A549 (cell line): ENCODE data around the gene ZNF398. TPM values are rescaled to one million over a fixed set of nuclear protein-coding genes. Genes with fewer than 3 reads are reported as not detected.

Experiments used
- ATAC-seq, 2 experiments: fragments of 200-7000 bp in 1 of 2; fragments of >200 bp in 1 of 2; cut with Nextera tagmentation in 1 of 2; cut with Tn5 transposase in 1 of 2; 3 replicates each; pipeline versions ENCODE4 v1.8.0 to v1.9.1; 2018 to 2020; ENCODE audit warnings: mild to moderate bottlenecking in 1 of 2, moderate library complexity in 1 of 2
- CTCF ChIA-PET: fragments of 300-600 bp; sonication (Branson Sonifier 250); formaldehyde crosslinking; extraction: SDS; loops from one replicate; lab custom pipeline; 2021; ENCODE audit warnings: antibody characterized with exemption, inconsistent platforms; lab: Yijun Ruan, JAX
- POLR2A ChIA-PET: fragments of 350-600 bp; formaldehyde crosslinking; extraction: SDS; loops from one replicate; lab custom pipeline; 2021; ENCODE audit warnings: antibody characterized with exemption, inconsistent platforms; lab: Yijun Ruan, JAX
- DNase-seq, 2 experiments: peaks; one replicate each; pipeline versions ENCODE4 v3.0.0 to v3.0.0-alpha.2; 2011 to 2016; ENCODE audit warnings: low read depth in 1 of 2, low spot score in 1 of 2
- FAIRE-seq: peaks from 2 replicates; lab custom pipeline; 2011; peaks lifted over from hg19 to GRCh38; lab: Jason Lieb, UNC
- H3K27ac ChIP-seq, 2 experiments: fragments of >200 bp; sonication (Bioruptor Twin); formaldehyde crosslinking; 3 replicates each; pipeline ENCODE4 v1.5.1; 2016 to 2017
- H3K4me1 ChIP-seq: fragments of >200 bp; sonication (Bioruptor Twin); formaldehyde crosslinking; 3 replicates; pipeline ENCODE4 v1.6.1; 2016
- H3K4me2 ChIP-seq: fragments of >200 bp; sonication (Bioruptor Twin); formaldehyde crosslinking; 3 replicates; pipeline ENCODE4 v1.6.1; 2016
- H3K4me3 ChIP-seq: fragments of >200 bp; sonication (Bioruptor Twin); formaldehyde crosslinking; 3 replicates; pipeline ENCODE4 v1.5.1; 2016
- H3K9me3 ChIP-seq: fragments of >200 bp; sonication (Bioruptor Twin); formaldehyde crosslinking; 3 replicates; pipeline ENCODE4 v1.6.1; 2016
- ATOH8 ChIP-seq: fragments of 250-450 bp; sonication (Bioruptor Pico); IDR thresholded peaks from 2 replicates; pipeline ENCODE4 v1.5.0; 2020; ENCODE audit warnings: low read depth, mild to moderate bottlenecking, moderate library complexity
- BCL3 ChIP-seq: fragments of >200 bp; sonication (Bioruptor Twin); formaldehyde crosslinking; IDR thresholded peaks from 3 replicates; pipeline ENCODE4 v1.6.1; 2016
- BHLHE40 ChIP-seq: IDR thresholded peaks from 2 replicates; pipeline ENCODE4 v1.6.1; 2012; ENCODE audit warnings: low read depth, low read length, inconsistent platforms
- FOSB ChIP-seq: fragments of 250-450 bp; sonication (Bioruptor Pico); IDR thresholded peaks from 2 replicates; pipeline ENCODE4 v1.5.0; 2020; ENCODE audit warnings: mild to moderate bottlenecking, moderate library complexity
- FOSL2 ChIP-seq, 2 experiments: fragments of 450-650 bp in 1 of 2; fragments of >200 bp in 1 of 2; sonication (Bioruptor Twin) in 1 of 2; formaldehyde crosslinking; IDR thresholded peaks; 2 replicates each; pipeline versions ENCODE4 v1.5.0 to v1.6.1; 2016 to 2020; ENCODE audit warnings: mild to moderate bottlenecking in 1 of 2, moderate library complexity in 1 of 2
- GATA3 ChIP-seq: IDR thresholded peaks from 2 replicates; pipeline ENCODE4 v1.6.1; 2012; ENCODE audit warnings: borderline replicate concordance
- HDAC2 ChIP-seq: fragments of 200-600 bp; sonication (generic); IDR thresholded peaks from 2 replicates; pipeline ENCODE4 v1.6.1; 2016
- HOXB5 ChIP-seq: fragments of 250-450 bp; sonication (Bioruptor Pico); IDR thresholded peaks from 2 replicates; pipeline ENCODE4 v1.5.0; 2020; ENCODE audit warnings: mild to moderate bottlenecking, moderate library complexity
- JUN ChIP-seq, 2 experiments: fragments of >200 bp; sonication (Bioruptor Twin); formaldehyde crosslinking; IDR thresholded peaks; 2 replicates in 1 of 2; 3 replicates in 1 of 2; pipeline ENCODE4 v1.6.1; 2016 to 2017
- KDM1A ChIP-seq: fragments of 200-600 bp; sonication (generic); IDR thresholded peaks from 2 replicates; pipeline ENCODE4 v1.6.1; 2016; ENCODE audit warnings: low read depth, mild to moderate bottlenecking
- KDM5A ChIP-seq: fragments of 200-600 bp; sonication (generic); IDR thresholded peaks from 2 replicates; pipeline ENCODE4 v1.6.1; 2016; ENCODE audit warnings: antibody characterized with exemption, mild to moderate bottlenecking
- MAFK ChIP-seq: fragments of 450-650 bp; IDR thresholded peaks from 2 replicates; pipeline ENCODE4 v1.6.1; 2014; ENCODE audit not compliant: partially characterized antibody
- MAX ChIP-seq: IDR thresholded peaks from 2 replicates; pipeline ENCODE4 v1.6.1; 2012
- MAZ ChIP-seq: fragments of 150-350 bp; IDR thresholded peaks from 2 replicates; pipeline ENCODE4 v1.6.1; 2014; ENCODE audit warnings: antibody characterized with exemption, low read depth, low read length, borderline replicate concordance
- MYC ChIP-seq: IDR thresholded peaks from 2 replicates; pipeline ENCODE4 v1.6.1; 2012; ENCODE audit warnings: mild to moderate bottlenecking, inconsistent platforms, low read length, improper control_type of control experiment, borderline replicate concordance
- PBX3 ChIP-seq: IDR thresholded peaks from 2 replicates; pipeline ENCODE4 v1.6.1; 2012
- PHF8 ChIP-seq: fragments of 200-600 bp; sonication (generic); IDR thresholded peaks from 2 replicates; pipeline ENCODE4 v1.6.1; 2016; ENCODE audit warnings: low read depth, mild to moderate bottlenecking, antibody characterized with exemption, moderate library complexity, borderline replicate concordance
- POLR2A ChIP-seq: IDR thresholded peaks from 2 replicates; pipeline ENCODE4 v1.6.1; 2012; ENCODE audit warnings: mild to moderate bottlenecking, low read length
- RAD21 ChIP-seq, 2 experiments: fragments of >200 bp in 1 of 2; sonication (Bioruptor Twin) in 1 of 2; formaldehyde crosslinking in 1 of 2; IDR thresholded peaks in 1 of 2; conservative IDR thresholded peaks in 1 of 2; 2 replicates in 1 of 2; 3 replicates in 1 of 2; pipeline ENCODE4 v1.6.1; 2012 to 2018; ENCODE audit warnings: inconsistent platforms in 1 of 2
- SMC3 ChIP-seq: fragments of >200 bp; sonication (Bioruptor Twin); formaldehyde crosslinking; IDR thresholded peaks from 3 replicates; pipeline ENCODE4 v1.6.1; 2018; ENCODE audit warnings: inconsistent platforms
- TFCP2L1 ChIP-seq: fragments of 250-450 bp; sonication (Bioruptor Pico); IDR thresholded peaks from 2 replicates; pipeline ENCODE4 v1.5.0; 2021; ENCODE audit warnings: mild to moderate bottlenecking
- TP53 ChIP-seq: fragments of 250-450 bp; sonication (Bioruptor Pico); IDR thresholded peaks from 2 replicates; pipeline ENCODE4 v1.5.0; 2021; ENCODE audit warnings: mild to moderate bottlenecking, moderate library complexity
- ZC3H11A ChIP-seq: fragments of 450-650 bp; IDR thresholded peaks from 2 replicates; pipeline ENCODE4 v1.6.1; 2014; ENCODE audit warnings: antibody characterized with exemption, mild to moderate bottlenecking
- WGBS: methylation state at CpG from one replicate; pipeline ENCODE4 v1.1.6; 2017; ENCODE audit errors: missing lambda C conversion rate; 5-methylcytosine and 5-hydroxymethylcytosine counted together
- polyA plus RNA-seq, 4 experiments: library from polyadenylated mRNA; depleted of rRNA in 3 of 4; stranded (reverse); fragments of >200 nt; fragmentation: RNase III in 1 of 4; extraction: RNeasy Plus Mini Kit Qiagen cat#74134 plus additional on column Dnase treatment in 1 of 4; gene quantifications; 2 replicates in 3 of 4; 3 replicates in 1 of 4; pipeline ENCODE4 v1.2.3, GENCODE V29; 2011 to 2017
- TF ChIP-seq, protein P1 (sequence below): fragments of 250-450 bp; sonication (Bioruptor Pico); IDR thresholded peaks from 2 replicates; pipeline ENCODE4 v1.5.0; 2021; ENCODE audit warnings: mild to moderate bottlenecking, moderate library complexity, borderline replicate concordance
- TF ChIP-seq, protein P2 (sequence below): fragments of >200 bp; sonication (Bioruptor Twin); formaldehyde crosslinking; IDR thresholded peaks from 3 replicates; pipeline ENCODE4 v1.5.1; 2016

ZNF398 gene
- polyA plus RNA-seq, 2 of the 4 experiments (the other 2 are of a cell fraction) = 6.6 to 8.1 TPM

DNA sequence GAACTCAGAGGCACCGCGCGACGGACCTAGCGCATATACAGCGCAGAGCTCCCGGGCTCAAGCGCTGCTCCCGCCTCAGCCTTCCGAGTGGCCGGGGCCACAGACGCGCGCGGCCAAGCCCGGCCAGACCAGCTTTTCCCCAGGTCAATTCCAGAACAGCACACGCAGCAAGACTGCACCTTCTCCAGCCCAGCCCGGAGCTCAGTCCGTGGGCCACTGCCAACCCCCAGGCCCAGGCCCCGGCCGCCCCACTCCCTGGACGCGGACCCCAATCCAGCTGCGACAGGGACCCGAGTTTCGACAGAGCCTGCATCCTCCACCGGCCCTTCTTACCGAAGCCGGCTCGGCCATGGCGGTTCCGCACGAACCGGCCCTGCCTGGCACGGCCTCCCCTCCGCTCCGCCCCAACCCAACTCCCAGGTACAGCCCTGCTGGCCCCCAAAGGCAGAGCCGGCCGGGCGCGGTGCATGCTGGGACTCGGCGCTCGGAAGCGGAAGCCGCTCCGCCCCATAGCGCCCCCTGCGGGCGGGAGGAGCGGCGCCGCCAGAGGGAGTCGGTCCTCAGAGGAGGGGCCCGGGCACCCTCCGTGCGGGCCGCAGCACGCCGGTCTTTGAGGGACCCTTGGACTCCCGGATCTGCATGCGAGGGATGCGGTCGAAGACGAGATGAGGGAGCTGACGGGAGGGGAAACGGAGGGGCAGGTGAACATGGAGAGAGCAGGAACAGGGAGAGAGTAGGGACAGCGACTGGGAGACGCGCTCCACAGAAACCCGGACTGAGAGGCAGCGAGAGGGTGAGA is 21.2 kb upstream of the ZNF398 start, which contains the start of gene ZNF425:
ZNF425 (minus strand) TSS at position 462 of the 799 bp plus-strand sequence; CDS start at position 351, 111 bp downstream.
- TF ChIP-seq TFCP2L1 (CRISPR knock-in tag) (peak; percentile 94; the same call in 1 of the 2 replicates), PBX3 (peak; percentile 75), HOXB5 (CRISPR knock-in tag) (0 out of 2 replicates have a peak, but pooled peaks have one; percentile 27), TP53 (peak; percentile 24; the same call in 1 of the 2 replicates), MYC (peak; percentile 43; the same call in 1 of the 2 replicates), ZC3H11A (no peak), JUN (IDR thresholded peaks at IDR 0.05) (peak; percentile 61 to 92; a peak in 4 of 5 replicates), MAFK (peak; percentile 8), MAZ (peak; percentile 61; the same call in 1 of the 2 replicates), HDAC2 (0 out of 2 replicates have a peak, but pooled peaks have one; percentile 10), BCL3 (peak; percentile 77; the same call in 2 of the 3 replicates), KDM1A (no peak), SMC3 (peak; percentile 53), PHF8 (peak; percentile 97), FOSB (CRISPR knock-in tag) (peak; percentile 76; the same call in 1 of the 2 replicates), RAD21 (conservative IDR thresholded peaks at IDR 0.05 in 1 of 2, IDR thresholded peaks at IDR 0.05 in 1 of 2) (peak; percentile 34; a peak in 2 of 5 replicates), ATOH8 (CRISPR knock-in tag) (no peak; the same call in 1 of the 2 replicates), MAX (peak; percentile 86), FOSL2 (IDR thresholded peaks at IDR 0.05) (no peak), FOSL2 (CRISPR knock-in tag; IDR thresholded peaks at IDR 0.05) (0 out of 2 replicates have a peak, but pooled peaks have one; percentile 28), BHLHE40 (no peak), GATA3 (no peak), KDM5A (no peak), POLR2A (peak; percentile 98)
- TF ChIP-seq, protein P1, sequence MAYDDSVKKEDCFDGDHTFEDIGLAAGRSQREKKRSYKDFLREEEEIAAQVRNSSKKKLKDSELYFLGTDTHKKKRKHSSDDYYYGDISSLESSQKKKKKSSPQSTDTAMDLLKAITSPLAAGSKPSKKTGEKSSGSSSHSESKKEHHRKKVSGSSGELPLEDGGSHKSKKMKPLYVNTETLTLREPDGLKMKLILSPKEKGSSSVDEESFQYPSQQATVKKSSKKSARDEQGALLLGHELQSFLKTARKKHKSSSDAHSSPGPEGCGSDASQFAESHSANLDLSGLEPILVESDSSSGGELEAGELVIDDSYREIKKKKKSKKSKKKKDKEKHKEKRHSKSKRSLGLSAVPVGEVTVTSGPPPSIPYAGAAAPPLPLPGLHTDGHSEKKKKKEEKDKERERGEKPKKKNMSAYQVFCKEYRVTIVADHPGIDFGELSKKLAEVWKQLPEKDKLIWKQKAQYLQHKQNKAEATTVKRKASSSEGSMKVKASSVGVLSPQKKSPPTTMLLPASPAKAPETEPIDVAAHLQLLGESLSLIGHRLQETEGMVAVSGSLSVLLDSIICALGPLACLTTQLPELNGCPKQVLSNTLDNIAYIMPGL = peak; percentile 83
- TF ChIP-seq, protein P2, sequence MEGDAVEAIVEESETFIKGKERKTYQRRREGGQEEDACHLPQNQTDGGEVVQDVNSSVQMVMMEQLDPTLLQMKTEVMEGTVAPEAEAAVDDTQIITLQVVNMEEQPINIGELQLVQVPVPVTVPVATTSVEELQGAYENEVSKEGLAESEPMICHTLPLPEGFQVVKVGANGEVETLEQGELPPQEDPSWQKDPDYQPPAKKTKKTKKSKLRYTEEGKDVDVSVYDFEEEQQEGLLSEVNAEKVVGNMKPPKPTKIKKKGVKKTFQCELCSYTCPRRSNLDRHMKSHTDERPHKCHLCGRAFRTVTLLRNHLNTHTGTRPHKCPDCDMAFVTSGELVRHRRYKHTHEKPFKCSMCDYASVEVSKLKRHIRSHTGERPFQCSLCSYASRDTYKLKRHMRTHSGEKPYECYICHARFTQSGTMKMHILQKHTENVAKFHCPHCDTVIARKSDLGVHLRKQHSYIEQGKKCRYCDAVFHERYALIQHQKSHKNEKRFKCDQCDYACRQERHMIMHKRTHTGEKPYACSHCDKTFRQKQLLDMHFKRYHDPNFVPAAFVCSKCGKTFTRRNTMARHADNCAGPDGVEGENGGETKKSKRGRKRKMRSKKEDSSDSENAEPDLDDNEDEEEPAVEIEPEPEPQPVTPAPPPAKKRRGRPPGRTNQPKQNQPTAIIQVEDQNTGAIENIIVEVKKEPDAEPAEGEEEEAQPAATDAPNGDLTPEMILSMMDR = peak; percentile 94
- TF ChIP-seq, all 56 proteins: peak for 19
- Histone ChIP-seq H3K27ac (peak within 1 kb of the TSS; percentile 95 to 96), H3K4me1 (peaks cover 14% of the 10 kb centered on the region), H3K4me3 (peak within 1 kb of the TSS; percentile 99), H3K4me2 (peak within 1 kb of the TSS; percentile 97), H3K9me3 (peaks cover 5% of the 10 kb centered on the region; the same call in 1 of the 3 replicates)
- POLR2A ChIA-PET = interaction anchor here (0.6 to 1.6 kb wide), 12 partner anchors 9 to 335 kb away, joined by 3 to 11 read pairs (median 4); partner anchors contain the start of genes ZNF282, ZNF398, ZNF777 and ZNF783
- DNase-seq (peak; percentile 89 to 94), FAIRE-seq (no peak), ATAC-seq (peak; percentile 85 to 91)
- CTCF ChIA-PET = interaction anchor here (0.5 to 7.6 kb wide), 32 partner anchors 8 to 334 kb away, joined by 3 to 84 read pairs (median 4); partner anchors contain the start of genes ZNF282, ZNF398 and ZNF777
- WGBS = under 1% methylated on average over 35 of the region's 72 CpGs
